ENCODE data around the gene TOE1. TPM values are rescaled to one million over a fixed set of nuclear protein-coding genes. Genes with fewer than 3 reads are reported as not detected.

TOE1 gene
- total and polyA plus RNA-seq, 9 of the 15 experiments (the other 6 are each of a cell fraction or from before 2014, with no cell fraction given) = 32.1 to 85.7 (median 38.0) TPM

DNA sequence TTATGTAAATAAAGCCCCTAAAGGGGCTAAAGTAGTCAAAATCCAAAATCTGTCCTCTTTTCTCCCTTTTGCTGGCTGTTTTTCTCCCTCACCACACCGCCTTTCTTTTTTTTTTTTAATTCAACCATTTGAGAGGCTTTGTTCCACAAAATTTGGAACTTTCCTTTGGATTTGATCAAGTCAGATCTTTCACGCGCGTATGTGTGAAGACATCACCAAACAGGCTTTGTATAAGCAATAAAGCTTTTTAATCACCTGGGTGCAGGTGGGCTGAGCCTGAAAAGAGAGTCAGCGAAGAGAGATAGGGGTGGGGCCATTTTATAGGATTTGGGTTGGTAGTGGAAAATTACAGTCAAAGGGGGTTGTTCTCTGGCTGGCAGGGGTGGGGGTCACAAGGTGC, 18.5 kb upstream of the TOE1 start:
- Histone ChIP-seq H3K9me1 (ENCODE audit: control insufficient read depth, insufficient read depth, low read length) (no peaks in the 10 kb centered on the region), H3K79me2 (ENCODE audit: control insufficient read depth, insufficient read depth, low read length) (no peaks in the 10 kb centered on the region), H3K4me2 (ENCODE audit: insufficient read depth, low read length) (no peak overlapping the region), H3K4me3 (no peak overlapping the region), H3K4me1 (replicated peaks in 1 of 2; ENCODE audit: control insufficient read depth in 2 of 2, insufficient read depth in 2 of 2, low read length in 2 of 2) (peaks cover 0 to 9% of the 10 kb centered on the region in 2 experiments; a peak in 2 of 5 replicates), H3K9ac (ENCODE audit: insufficient read depth in 1 of 2, low read depth in 2 of 2, low read length in 2 of 2) (no peak overlapping the region), H3K27me3 (ENCODE audit: control insufficient read depth in 2 of 2, insufficient read depth in 2 of 2, low read length in 2 of 2) (no peaks in the 10 kb centered on the region), H3K27ac (ENCODE audit: extremely low read depth, low read depth, low read length) (no peak overlapping the region), H4K20me1 (replicated peaks; ENCODE audit: control insufficient read depth, insufficient read depth, low read length) (no peaks in the 10 kb centered on the region), H3K36me3 (ENCODE audit: control insufficient read depth, insufficient read depth, low read length) (no peaks in the 10 kb centered on the region), H3K9me3 (replicated peaks; ENCODE audit: control insufficient read depth, insufficient read depth, low read depth, low read length) (no peaks in the 10 kb centered on the region), H2AFZ (ENCODE audit: low read depth, low read length) (no peak overlapping the region)
- POLR2A ChIA-PET = interaction anchor here (0.7 to 1.6 kb wide), 2 partner anchors 16 to 36 kb away, joined by 3 to 6 read pairs; no protein-coding TSS in a partner anchor
- 72% methylated on average over 5 of the region's 5 CpGs for WGBS (ENCODE audit: insufficient coverage, low coverage, missing lambda C conversion rate)
- ATAC-seq (no peak), FAIRE-seq (no peak), DNase-seq (ENCODE audit: extremely low read depth in 1 of 4, low spot score in 3 of 4) (peak in 1 of 4 experiments; percentile 1)
- intact Hi-C loops (cut with micrococcal nuclease) = no loop called here
- CTCF ChIA-PET (ENCODE audit: low intra/inter-chr PET ratio) = no interaction called here
- in situ Hi-C loops (cut with MboI) = no loop called here
- BruUV-seq (replicated peaks) = no TSS peak
- TF ChIP-seq SAFB2 (IDR thresholded peaks at IDR 0.05; ENCODE audit: borderline replicate concordance, low read depth, low read length, severe bottlenecking) (no peak), MAZ (CRISPR knock-in tag; conservative IDR thresholded peaks at IDR 0.05 in 1 of 2, IDR thresholded peaks at IDR 0.05 in 1 of 2) (no peak), SMARCA5 (IDR thresholded peaks at IDR 0.05) (no peak), RBM34 (IDR thresholded peaks at IDR 0.05; ENCODE audit: borderline replicate concordance, insufficient read depth, low read length) (no peak), RBM39 (optimal IDR thresholded peaks at IDR 0.05; ENCODE audit: low read depth, low read length) (no peak), MEF2D (tag; conservative IDR thresholded peaks at IDR 0.05; ENCODE audit: low read depth) (no peak), ILK (tag; IDR thresholded peaks at IDR 0.05; ENCODE audit: borderline replicate concordance, low read depth) (no peak), IRF2 (CRISPR knock-in tag; IDR thresholded peaks at IDR 0.05) (no peak), PCBP2 (IDR thresholded peaks at IDR 0.05; ENCODE audit: low read depth, low read length, poor library complexity, severe bottlenecking) (no peak), HSF4 (CRISPR knock-in tag; IDR thresholded peaks at IDR 0.05; ENCODE audit: borderline replicate concordance) (no peak), ZFP1 (CRISPR knock-in tag; IDR thresholded peaks at IDR 0.05) (no peak), FOXP1 (CRISPR knock-in tag; IDR thresholded peaks at IDR 0.05) (no peak), DPF2 (IDR thresholded peaks at IDR 0.05) (no peak)
- TF ChIP-seq, protein P1, sequence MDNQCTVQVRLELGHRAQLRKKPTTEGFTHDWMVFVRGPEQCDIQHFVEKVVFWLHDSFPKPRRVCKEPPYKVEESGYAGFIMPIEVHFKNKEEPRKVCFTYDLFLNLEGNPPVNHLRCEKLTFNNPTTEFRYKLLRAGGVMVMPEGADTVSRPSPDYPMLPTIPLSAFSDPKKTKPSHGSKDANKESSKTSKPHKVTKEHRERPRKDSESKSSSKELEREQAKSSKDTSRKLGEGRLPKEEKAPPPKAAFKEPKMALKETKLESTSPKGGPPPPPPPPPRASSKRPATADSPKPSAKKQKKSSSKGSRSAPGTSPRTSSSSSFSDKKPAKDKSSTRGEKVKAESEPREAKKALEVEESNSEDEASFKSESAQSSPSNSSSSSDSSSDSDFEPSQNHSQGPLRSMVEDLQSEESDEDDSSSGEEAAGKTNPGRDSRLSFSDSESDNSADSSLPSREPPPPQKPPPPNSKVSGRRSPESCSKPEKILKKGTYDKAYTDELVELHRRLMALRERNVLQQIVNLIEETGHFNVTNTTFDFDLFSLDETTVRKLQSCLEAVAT (IDR thresholded peaks at IDR 0.05) = no peak
- TF ChIP-seq, protein P2, sequence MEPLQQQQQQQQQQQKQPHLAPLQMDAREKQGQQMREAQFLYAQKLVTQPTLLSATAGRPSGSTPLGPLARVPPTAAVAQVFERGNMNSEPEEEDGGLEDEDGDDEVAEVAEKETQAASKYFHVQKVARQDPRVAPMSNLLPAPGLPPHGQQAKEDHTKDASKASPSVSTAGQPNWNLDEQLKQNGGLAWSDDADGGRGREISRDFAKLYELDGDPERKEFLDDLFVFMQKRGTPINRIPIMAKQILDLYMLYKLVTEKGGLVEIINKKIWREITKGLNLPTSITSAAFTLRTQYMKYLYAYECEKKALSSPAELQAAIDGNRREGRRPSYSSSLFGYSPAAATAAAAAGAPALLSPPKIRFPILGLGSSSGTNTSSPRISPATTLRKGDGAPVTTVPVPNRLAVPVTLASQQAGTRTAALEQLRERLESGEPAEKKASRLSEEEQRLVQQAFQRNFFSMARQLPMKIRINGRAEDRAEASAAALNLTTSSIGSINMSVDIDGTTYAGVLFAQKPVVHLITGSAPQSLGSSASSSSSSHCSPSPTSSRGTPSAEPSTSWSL (CRISPR knock-in tag; IDR thresholded peaks at IDR 0.05; ENCODE audit: borderline replicate concordance) = no peak
- TF ChIP-seq, protein P3, sequence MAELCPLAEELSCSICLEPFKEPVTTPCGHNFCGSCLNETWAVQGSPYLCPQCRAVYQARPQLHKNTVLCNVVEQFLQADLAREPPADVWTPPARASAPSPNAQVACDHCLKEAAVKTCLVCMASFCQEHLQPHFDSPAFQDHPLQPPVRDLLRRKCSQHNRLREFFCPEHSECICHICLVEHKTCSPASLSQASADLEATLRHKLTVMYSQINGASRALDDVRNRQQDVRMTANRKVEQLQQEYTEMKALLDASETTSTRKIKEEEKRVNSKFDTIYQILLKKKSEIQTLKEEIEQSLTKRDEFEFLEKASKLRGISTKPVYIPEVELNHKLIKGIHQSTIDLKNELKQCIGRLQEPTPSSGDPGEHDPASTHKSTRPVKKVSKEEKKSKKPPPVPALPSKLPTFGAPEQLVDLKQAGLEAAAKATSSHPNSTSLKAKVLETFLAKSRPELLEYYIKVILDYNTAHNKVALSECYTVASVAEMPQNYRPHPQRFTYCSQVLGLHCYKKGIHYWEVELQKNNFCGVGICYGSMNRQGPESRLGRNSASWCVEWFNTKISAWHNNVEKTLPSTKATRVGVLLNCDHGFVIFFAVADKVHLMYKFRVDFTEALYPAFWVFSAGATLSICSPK (IDR thresholded peaks at IDR 0.05; ENCODE audit: borderline replicate concordance) = no peak

Data from K562 (cell line).